ENCODE results near the gene CAP1. TPM values are rescaled to one million over a fixed set of nuclear protein-coding genes. Genes with fewer than 3 reads are reported as not detected.
"Not testable (repeated sequence)": the region's sequence is repeated elsewhere in the genome, so short reads cannot be mapped to it uniquely, and the experiment has no call there.

CAP1 gene, protein sequence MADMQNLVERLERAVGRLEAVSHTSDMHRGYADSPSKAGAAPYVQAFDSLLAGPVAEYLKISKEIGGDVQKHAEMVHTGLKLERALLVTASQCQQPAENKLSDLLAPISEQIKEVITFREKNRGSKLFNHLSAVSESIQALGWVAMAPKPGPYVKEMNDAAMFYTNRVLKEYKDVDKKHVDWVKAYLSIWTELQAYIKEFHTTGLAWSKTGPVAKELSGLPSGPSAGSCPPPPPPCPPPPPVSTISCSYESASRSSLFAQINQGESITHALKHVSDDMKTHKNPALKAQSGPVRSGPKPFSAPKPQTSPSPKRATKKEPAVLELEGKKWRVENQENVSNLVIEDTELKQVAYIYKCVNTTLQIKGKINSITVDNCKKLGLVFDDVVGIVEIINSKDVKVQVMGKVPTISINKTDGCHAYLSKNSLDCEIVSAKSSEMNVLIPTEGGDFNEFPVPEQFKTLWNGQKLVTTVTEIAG
- polyA plus RNA-seq (2013, experiment 1 of 2; ENCODE audit: insufficient read length), result 482 TPM
- polyA plus RNA-seq (2013, experiment 2 of 2; ENCODE audit: insufficient read length), result 487 TPM

- peak; percentile 99 for DNase-seq
These were observed at the start of gene CAP1 for GRCh38 chr1:40040511-40041465. Gene CAP1 (plus strand): TSS chr1:40040729. CDS start chr1:40059347, 18,618 bp downstream.

DNA sequence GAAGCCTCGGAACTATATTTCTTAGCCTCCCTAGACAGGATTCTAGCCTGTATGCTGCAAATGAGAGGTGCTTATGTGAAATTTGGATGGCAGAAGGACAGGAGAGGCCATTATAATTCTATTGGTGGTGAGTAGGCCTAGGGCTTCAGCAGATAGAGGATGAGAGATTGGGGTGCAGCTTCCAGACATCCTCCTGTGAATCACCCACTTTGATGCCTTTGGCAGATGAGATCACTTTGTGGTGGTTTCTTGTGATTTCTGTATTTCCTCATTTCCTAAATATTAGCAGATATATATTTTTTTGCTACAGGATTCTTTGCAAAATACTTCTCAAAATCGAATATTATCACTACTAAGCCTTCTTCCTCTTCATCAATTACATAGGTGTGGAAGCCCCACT lies 48.3 kb upstream of the CAP1 start:
- peak; percentile 49 for DNase-seq

DNA sequence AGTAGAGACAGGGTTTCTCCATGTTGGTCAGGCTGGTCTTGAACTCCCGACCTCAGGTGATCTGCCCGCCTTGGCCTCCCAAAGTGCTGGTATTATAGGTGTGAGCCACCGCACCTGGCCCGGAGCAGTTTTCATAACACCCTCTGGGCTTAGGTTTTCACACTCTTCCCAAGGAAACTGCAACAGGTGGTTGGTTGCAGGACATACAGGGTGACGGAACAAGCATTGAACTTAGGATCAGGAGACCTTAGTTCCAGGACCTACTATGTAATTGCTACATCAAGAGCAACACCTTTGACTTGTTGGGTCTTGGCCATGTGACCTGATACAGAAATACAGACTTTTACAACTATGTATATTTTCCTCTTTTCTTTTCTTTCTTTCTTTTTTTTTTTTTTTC lies 47.6 kb upstream of the CAP1 start:
- DNase-seq, result no peak

GRCh38 chr1:39995973-39996393 lies 44.5 kb upstream of the CAP1 start:
- no peak for DNase-seq

GRCh38 chr1:39996396-39997004 lies 44.0 kb upstream of the CAP1 start:
- DNase-seq, result peak; percentile 16

DNA sequence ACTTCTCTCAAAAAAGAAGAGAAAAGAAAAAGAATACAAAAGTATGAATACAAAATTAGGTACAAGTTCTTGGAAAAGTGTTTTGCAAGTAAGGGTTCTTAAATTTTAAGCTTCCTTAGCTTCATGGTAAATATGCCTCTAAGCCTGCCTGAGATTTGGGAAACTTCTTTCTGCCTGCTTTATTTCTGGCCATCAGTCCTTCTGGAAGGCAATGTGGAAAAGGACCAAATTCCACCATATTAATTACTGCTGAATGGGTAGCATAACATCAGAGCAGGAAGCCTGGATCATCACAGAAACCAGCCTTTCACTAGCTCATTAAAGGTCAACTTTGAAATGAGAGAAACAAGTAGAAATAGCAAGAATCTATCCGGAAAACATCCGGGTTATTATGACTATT lies 39.1 kb upstream of the CAP1 start:
- no peak for DNase-seq

DNA sequence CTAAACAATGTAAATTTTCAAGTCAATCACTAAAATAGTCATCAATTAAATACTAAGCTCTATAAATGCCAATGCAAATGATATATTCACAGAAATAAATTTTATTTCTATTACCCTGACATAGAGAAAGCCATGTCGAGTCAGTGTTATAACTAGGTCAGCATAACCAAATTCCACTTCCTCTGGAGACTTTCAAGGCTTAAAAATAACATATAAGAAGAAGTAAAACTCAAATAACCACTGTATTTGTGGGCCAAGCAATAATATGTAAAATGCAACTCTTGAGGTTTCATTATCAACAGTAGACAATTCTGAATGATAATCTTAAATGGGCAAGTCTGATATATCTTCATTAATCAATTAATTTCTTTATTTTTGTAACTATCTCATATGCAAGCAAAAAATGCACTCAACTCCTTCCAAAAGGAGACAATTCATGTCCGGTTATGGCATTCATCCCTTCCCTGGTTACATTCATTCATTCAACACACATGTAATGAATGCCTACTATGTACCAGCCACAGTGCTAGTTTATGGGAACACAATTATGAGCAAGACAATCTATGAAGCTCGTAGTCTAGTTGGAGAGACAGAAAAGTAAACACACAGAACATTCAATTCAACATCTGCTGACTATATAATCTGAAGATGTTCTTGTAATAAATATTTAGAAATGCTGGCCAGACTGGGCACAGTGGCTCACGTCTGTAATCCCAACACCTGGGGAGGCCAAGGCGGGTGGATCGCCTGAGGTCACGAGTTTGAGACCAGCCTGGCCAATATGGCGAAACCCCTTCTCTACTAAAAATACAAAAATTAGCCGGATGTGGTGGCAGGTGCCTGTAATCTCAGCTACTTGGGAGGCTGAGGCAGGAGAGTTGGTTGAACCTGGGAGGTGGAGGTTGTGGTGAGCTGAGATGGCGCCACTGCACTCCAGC lies 37.1 kb upstream of the CAP1 start:
- DNase-seq, result no peak

GRCh38 chr1:40004857-40005256 lies 35.7 kb upstream of the CAP1 start:
- DNase-seq, result no peak

GRCh38 chr1:40007481-40008034 lies 33.0 kb upstream of the CAP1 start:
- DNase-seq, result not testable (repeated sequence)

DNA sequence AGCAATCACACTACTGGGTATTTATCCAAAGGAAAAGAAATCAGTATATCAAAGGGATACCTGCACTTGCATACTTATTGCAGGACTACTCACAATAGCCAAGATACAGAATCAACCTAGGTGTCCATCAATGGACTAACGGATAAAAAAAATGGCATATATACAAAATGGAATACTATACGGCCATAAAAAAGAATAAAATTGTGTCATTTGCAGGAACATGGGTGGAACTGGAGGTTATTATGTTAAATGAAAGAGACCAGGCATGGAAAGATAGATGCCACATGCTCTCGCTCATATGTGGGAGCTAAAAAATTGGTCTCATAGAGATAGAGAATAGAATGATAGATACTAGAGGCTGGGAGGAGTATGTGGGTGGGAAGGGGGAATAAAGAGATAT lies 29.3 kb upstream of the CAP1 start:
- DNase-seq, result no peak

DNA sequence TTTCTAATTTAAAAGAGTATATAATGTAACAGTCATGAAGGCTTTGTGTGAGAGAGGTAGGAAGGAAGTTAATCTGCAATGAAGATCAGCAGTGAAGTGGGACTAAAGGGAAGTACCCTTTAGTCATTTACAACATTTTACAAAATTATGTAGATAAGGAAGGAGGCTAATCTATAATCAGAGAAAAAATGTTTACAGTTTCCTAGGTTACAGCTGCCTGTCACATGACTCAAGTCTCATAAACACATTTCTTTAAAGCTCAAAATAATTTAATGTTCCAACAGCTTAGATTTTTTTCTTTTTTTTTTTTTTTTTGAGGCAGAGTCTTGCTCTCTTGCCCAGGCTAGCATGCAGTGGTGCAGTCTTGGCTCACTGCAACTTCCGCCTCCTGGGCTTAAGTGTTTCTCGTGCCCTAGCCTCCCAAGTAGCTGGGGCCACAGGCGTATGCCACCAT lies 26.2 kb upstream of the CAP1 start:
- no peak for DNase-seq

DNA sequence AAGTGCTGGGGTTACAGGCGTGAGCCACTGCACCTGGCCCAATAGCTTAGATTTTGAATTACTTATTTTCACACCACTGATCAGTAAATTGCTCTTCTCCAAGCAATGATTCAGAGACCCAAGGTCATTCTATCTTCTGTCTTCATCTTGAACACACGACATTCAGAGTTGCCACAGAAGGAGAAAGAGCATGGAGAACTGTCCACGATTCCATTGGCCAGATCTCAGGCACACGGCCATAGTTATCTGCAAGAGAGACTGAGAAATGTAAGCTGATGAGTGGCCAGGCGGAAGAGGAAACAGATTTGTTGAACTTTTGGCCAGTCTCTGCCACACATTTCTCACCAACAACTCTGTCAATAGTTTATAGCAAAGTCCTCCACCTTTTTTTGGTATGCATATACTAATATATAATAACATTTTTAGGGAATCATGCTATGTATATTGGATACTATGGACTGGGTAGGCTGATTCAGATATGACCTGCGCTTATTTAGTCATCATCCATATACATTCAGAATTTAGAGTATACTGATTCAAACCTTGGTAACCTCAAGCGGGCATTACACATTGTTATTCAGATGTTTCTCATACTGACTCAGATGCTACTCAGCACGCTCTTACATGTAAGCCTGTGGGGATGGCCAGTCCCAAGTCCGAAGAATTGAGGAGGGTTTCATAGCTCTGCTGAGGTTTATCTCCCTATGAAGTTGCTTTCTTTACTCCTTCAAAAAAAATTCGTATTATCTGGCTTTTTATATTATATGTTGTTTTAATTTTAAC lies 25.5 kb upstream of the CAP1 start:
- DNase-seq, result peak; percentile 90

GRCh38 chr1:40017951-40018575 lies 22.5 kb upstream of the CAP1 start:
- no peak for DNase-seq

DNA sequence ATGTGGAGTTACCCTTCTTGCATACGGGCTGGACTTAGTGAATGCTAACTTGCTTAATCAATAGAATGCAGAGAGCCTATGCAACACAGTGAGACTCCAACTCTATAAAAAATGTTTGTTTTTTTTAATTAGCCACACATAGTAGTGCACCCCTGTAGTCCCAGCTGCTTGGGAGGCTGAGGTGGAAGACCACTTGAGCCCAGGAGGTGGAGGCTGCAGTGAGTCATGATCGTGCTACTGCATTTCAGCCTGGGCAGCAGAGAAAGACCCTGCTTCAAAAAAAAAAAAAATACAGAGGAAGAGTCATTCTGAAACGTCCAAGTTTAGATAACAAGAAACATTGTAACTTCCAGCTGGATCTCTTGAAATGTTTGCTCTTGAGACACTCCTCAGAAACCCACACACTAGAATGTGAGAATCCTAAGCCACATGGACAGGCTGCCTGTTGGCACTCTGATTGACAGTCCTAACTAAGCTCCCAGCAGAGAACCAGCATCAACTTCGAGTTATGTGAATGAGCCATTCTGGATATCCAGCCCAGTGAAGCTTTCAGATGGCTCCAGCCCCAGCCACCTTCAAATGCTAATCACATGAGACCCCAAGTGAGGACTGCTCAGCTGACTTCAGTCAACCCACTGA lies 20.0 kb upstream of the CAP1 start:
- no peak for DNase-seq

GRCh38 chr1:40023379-40023944 lies 17.1 kb upstream of the CAP1 start:
- no peak for DNase-seq

DNA sequence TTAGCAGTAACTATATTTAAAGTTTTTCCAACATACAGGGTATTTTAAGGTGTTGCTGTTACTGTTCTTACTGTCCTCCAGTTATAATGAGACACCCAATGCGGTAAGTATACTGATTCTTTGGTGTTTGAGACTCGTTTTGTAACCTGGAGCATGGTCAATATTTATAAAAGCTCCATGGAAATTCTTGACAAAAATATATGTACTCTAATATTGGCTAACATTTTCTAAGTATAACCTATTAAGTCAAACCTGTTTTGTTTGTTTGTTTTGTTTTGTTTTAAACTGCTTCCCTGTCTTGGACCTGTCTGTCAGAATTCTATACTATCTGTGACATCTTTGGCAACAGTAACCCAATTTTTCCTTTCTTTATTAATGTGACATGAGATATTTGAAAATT lies 15.9 kb upstream of the CAP1 start:
- DNase-seq, result no peak

- no peak for DNase-seq
These were observed 12.9 kb upstream of the CAP1 start for GRCh38 chr1:40027647-40028046.

DNA sequence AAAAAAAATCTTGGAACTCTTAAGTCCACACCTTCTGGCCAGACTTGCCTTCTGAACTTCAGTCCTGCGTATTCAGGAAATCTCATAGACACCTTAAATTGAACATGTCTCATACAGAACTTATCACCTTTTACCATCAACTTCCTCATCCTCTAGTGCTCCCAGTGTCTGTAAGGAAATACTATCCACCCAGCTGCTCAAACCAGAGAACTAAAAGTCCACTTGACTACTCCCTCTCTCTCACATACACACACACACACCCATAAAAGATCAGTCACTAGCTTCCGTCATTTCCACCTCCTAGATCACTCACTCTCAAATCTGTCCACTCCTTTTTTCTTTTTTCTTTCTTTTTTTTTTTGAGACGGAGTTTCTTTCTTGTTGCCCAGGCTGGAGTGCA lies 10.9 kb upstream of the CAP1 start:
- no peak for DNase-seq

Measured in fibroblast of skin of abdomen (primary cell).